ENCODE measurements around the gene RTKN.
A peak's percentile ranks its signal among the peaks of the same experiment; 100 is the strongest.
"Not testable (repeated sequence)": the region's sequence is repeated elsewhere in the genome, so short reads cannot be mapped to it uniquely, and the experiment has no call there.

Gene RTKN

DNA sequence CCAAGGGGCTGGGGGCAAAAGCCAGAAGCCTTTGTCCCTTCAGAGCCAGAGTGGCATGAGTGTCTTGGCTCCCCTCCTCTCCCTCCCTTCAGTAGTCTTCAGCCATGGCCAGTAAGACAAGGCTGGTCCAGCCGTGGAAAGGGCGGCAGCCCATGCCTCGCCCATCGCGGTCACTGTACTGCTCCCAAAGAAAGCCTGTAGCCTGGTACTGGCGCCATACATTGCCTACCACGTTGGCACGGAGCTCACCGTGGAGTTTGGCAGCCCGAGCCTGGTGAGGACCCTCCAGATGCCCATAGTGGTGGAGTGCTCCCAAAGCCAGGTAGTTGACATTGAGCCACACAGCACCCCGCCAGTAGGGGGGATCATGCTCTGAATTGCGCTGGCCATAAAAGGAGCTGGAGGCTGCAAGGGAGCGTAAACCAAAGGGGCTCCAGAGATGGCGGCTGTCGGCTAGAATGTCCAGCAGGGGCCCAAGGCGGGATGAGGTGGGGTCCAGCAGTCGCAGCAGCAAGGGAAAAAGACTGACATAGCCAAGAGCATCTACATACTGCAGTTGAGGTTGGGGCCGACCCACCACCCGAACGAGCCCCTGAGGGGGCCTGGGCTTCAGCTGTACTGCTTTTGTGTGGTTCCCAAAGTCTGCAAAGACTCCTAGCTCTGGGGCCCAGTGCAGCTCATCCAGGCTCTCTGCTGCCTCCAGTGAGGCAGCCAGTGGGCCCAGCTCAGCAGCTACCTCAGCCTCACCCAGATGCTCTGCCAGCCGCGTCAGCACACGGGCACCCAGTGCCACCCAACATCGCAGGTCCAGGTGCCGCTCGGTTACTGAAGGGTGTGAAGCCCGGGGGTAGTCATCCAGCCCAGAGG lies 19.7 kb upstream of the RTKN start:
- no peak for DNase-seq (ENCODE audit: low read depth)

DNA sequence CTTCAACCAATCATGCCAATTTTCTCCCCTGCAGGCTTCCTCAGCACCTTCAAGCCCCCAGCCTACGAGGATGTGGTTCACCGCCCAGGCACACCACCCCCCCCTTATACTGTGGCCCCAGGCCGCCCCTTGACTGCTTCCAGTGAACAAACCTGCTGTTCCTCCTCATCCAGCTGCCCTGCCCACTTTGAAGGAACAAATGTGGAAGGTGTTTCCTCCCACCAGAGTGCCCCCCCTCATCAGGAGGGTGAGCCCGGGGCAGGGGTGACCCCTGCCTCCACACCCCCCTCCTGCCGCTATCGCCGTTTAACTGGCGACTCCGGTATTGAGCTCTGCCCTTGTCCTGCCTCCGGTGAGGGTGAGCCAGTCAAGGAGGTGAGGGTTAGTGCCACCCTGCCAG lies 18.4 kb upstream of the RTKN start:
- DNase-seq (ENCODE audit: low read depth) = not testable (repeated sequence)

DNA sequence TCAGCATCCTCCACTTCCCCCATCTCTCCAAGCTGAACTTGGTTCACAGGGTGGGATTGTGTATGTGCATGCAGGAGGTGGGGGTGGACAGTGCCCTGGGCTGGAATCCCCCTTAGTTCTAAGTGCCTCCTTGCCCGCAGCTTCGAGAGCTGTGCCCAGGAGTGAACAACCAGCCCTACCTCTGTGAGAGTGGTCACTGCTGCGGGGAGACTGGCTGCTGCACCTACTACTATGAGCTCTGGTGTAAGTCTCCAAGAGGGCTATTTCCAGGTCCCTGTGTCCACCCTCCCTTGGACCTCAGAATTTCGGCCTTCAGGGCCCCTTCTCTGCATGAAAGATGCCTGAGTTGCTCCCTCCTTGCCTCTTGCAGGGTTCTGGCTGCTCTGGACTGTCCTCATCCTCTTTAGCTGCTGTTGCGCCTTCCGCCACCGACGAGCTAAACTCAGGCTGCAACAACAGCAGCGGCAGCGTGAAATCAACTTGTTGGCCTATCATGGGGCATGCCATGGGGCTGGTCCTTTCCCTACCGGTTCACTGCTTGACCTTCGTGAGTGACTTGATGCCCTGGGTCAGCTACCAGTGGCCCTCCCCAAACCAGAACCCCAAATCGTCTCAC lies 17.9 kb upstream of the RTKN start:
- not testable (repeated sequence) for DNase-seq (ENCODE audit: low read depth)

DNA sequence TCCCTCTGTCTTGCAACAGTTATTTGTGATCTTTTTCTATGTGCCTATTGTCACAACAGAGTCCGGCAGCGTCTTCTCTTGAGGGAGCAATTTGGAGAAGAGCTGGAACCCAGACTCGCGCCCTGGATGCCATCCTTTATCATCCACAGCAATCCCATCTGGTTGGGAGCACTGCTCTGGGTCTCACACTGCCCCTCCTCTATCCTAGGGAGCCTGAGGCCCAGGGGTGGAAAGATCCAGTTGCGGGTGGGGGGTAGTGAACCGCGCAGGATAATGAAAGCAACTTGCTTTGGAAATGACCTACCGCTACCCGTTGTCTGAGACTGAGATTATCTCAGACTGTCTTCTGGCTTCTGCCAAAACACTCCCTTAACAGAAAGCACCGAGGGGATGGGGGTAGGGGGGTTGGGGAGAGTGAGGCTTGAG lies 17.2 kb upstream of the RTKN start:
- no peak for DNase-seq (ENCODE audit: low read depth)

DNA sequence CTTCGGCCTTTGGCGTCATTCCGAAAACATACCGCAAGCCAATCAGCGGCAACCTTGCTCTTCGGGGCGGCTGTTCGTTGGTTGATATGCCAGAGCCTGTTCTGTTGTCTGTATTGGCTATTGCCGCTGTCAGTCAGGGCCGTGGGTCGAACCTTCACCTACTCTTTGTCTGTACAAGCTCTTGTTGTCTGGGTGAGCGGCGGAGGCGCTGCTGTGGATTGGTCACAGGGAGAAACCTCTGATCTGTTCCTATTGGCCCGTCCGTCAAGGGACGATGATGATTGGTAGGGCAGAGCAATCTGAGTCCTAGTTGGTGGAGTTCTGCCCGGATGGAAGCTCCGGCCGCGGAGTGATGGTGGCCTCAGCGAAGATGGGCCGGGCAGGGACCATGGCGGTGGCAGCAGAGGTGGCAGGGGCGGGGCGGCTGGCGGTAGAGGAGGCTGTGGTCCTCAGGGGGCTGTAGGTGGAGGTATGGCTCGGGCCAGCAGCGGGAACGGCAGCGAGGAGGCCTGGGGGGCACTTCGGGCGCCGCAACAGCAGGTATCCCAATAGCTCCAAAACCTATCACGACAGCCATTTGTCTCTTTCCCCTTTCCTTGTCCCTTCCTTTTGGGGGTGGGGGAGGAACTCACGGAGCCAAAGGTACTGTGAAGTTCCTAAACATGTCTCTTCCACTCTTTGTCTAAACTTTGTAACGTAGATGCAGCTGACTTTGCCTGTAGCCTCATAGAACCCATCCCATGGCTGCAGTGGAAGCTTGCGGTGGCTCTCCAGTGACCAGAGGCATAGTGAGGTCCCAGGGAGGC lies 16.6 kb upstream of the RTKN start, which contains the start of gene WBP1:
Gene WBP1 (plus strand): TSS at position 307 of the 806 bp plus-strand sequence. CDS start 165 bp downstream, at position 472.
- DNase-seq (ENCODE audit: low read depth) = peak; percentile 96

DNA sequence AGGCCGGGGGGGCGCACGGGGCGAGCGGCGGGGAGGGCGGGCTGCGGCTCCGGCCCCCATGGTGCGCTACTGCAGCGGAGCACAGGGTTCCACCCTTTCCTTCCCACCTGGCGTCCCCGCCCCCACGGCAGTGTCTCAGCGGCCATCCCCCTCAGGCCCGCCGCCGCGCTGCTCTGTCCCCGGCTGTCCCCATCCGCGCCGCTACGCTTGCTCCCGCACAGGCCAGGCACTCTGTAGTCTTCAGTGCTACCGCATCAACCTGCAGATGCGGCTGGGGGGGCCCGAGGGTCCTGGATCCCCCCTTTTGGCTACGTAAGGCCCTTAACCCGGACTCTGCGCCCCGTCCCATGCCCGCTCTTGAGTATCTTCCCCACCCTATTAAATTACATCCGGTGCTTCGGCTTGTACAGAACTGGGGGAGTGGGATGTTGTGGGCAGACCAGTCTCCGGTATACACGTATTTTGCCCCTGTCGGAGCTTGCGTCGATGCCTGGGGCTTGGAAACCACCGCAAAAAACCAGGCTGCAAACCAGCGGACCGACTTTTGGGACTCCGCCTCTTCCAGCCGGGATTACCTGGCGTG lies 15.9 kb upstream of the RTKN start:
- peak; percentile 81 for DNase-seq (ENCODE audit: low read depth)

DNA sequence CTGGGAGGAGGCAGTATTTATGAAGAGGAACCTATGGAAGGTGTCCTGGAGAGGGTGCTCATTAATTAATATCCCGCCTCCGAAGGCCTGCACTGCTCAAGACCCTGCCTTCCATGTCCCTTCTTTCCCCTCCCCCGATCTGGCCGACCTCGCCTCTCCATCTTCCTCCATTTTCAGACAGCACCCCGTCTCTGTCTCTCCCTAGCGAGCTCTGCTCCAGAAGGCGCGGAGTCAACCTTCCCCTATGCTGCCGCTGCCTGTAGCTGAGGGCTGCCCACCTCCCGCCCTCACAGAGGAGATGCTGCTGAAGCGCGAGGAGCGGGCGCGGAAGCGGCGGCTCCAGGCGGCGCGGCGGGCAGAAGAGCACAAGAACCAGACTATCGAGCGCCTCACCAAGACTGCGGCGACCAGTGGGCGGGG lies 15.4 kb upstream of the RTKN start:
- no peak for DNase-seq (ENCODE audit: low read depth)

DNA sequence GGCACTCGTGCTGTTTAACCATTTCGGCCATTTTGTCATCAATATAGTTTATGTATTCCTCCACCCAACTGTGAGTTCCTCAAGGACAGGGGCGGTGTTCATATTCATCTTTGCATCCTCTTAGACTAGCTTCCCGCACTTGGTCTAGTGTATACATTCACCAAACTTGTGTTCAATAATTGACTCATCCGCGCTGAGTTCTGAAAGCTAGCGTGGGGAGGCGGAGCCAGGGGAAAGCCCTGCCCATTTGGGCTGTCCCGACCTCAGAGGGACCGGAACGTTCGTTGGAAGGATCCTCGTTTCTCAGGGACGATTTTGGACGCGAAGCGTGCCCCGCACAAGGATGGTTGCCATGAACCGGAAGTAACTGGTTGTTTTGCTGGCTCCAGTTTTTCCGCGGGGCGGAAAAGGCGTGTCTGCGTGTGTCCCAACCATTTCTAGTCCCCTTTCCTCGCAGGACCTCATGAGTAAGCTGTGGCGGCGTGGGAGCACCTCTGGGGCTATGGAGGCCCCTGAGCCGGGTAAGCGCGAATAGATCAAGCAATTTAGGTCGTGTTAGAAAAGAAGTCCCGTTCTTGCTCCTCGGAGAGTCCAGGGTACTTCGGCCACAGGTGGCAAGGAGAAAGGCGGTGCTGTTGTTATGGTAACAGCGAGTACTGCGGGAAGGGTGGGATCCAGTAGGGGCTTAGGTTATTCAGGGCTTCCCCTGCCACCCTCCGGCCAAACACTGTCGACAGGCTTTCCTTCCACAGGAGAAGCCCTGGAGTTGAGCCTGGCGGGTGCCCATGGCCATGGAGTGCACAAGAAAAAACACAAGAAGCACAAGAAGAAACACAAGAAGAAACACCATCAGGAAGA lies 13.1 kb upstream of the RTKN start, which contains the start of gene INO80B:
Gene INO80B (plus strand): TSS at position 434 of the 858 bp plus-strand sequence. CDS start 30 bp downstream, at position 464.
- peak; percentile 95 for DNase-seq (ENCODE audit: low read depth)

DNA sequence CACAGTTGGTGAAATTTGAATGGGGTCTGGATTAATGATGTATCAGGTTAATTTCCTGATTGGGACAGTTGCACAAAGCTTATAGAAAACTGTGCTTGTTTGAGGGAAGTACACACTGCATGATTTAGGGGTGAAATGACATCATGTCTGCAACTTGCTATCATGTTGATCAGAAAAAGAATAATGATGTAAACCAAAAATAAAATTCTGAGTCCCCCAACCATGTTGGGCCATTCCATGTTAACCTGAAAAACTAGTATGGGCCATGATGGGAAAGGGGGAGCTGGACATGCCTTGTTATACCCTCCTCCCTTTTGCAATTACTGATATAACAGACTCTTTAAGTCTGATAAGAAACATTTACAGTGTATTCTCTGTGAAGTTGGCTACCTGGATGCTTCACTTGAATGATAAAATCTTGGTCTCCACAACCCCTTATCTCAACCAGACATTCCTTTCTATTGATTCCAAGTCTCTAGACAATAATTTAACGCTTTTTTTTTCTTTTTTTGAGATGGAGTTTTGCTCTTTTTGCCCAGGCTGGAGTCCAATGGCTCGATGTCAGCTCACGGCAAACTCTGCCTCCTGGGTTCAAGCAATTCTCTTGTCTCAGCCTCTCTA lies 8.9 kb upstream of the RTKN start:
- DNase-seq (ENCODE audit: low read depth) = no peak

DNA sequence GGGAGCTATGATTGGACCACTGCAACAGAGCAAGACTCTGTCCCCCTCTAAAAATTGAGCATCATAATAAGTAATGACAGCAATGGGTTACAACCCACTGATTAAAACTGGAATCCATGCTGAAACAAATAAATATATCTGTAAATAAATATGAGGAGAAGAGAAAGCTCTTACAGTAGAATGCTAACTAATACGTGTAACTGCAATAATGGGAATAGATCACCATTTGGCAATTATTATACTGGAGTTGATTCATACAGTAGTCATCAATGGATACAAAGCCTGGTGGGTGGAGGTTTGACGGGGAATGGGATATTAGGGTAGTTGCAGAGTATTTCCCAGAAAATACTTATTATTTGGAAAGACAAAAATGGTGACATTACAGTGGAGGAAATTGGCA lies 7.0 kb upstream of the RTKN start:
- DNase-seq (ENCODE audit: low read depth) = no peak

DNA sequence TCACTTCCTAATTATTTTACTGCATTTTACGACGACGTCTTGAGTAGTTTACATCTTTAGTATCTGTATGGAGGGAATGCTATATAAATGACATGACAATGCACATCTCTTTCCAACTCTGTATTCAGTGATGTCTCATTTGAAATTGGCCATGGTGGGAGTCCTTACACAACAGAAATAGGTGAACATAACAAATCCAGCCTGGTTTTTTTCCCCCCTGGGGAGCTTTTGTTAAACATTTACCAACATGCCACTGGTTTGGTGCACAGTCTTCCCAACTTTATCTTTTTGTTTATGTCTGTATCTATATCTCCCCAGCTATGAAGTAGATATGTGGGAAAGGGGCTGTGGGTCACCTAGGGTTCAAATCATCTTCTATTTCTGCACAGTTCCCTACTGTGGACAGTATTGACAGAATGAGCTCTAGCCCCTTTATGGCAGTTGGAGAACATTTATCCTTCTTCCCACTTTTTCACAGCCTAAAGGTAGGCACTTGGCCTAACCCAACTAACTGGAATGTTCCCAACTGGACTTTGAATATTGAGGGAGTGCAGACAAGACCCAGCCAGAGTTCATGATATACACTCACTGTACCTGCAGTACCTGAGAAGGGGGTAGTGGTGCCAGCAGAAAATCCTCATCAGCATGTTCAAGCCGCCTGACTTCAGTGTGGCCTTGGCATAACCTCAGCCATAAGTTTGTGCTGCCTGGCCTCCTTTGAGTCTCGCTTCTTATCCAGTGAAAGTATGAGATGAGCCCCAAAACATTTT lies 5.7 kb upstream of the RTKN start:
- no peak for DNase-seq (ENCODE audit: low read depth)

DNA sequence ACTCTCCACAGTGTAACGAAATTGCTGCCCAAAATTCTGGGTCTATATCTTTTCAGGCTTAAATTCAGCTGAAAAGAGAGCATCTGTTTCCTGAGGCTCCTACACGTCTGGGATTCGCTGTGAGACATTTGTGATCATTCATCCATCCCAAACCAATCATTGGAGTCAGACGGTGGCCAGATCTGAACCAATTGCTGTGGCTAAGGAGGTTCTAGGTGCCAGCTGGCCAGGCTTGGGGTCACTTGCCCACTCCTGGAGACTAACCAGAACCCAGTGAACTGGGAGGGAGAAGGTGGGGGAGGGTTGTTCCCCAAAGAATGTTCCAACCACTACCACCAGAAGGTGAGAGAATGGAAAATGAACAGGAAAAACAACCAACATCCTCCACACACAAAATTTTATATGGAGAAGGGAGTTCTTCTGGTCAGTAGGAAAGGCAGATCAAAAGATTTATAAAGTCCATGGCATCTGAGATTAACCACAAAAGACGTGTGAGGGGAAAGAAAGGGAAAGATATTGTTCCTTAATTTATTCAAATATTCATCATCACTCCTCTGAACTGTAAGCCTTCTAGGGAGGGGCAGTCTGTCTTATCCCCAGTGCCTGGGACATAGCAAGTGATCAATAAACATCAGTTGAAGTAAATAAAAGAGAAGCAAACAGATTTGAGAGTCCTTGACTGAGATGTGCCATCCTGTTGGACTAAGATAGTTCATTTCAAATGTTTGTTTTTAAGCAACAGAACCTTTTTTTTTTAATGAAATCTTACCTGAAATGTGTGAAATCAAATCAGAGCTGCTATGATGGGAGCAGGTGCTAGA lies 3.0 kb upstream of the RTKN start:
- DNase-seq (ENCODE audit: low read depth) = no peak

DNA sequence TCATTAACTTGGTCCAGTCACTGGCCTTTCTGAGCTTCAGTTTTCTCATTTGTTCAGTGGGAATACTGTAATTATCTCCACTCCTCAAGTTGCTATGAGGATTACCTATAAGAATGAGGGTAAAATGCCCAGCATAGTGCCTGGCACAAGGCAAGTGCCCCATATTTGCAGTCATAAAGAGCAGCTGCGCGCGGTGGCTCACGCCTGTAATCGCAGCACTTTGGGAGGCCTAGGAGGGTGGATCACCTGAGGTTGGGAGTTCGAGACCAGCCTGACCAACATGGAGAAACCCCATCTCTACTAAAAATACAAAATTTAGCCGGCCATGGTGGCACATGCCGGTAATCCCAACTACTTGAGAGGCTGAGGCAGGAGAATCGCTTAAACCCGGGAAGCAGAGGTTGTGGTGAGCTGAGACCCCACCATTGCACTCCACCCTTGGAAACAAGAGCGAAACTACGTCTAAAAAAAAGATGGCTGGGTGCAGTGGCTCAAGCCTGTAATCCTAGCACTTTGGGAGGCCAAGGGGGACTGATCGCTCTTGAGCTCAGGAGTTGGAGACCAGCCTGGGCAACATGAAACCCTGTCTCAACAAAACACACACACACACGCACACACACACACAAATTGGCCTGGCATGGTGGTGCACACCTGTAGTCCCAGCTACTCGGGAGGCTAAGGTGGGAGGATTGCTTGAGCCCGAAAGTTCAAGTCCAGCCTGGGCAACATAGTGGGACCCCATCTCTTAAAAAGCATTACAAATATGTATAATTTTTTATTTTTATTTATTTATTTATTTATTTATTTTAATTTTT lies 953 bp upstream of the RTKN start:
- DNase-seq (ENCODE audit: low read depth) = not testable (repeated sequence)

DNA sequence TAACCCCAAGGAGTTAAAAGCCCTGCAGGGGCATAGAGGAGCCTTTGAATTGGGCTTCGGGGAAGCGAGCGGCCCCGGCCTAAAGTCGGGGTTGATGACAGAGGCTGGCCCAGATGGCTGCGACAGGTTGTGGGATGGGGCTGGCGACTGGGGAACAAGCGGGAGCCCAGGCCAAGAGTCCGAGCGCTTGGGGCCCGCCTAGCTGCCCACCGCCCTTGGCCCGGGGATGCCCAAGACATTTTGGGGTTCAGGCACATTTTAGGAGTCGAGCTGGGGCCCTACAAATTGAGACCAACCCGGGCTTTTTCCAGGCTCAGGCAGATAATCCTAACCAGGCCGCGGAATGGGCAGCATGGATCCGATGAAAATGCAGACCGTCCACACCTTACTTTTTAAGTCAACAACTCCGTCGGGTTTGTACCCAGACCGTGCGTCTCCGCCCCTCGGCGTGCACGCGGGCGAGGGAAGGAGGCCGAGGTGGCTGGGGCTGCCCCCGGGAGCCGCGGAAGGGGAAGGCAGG lies 507 bp downstream of the RTKN start:
- DNase-seq (ENCODE audit: low read depth) = no peak

DNA sequence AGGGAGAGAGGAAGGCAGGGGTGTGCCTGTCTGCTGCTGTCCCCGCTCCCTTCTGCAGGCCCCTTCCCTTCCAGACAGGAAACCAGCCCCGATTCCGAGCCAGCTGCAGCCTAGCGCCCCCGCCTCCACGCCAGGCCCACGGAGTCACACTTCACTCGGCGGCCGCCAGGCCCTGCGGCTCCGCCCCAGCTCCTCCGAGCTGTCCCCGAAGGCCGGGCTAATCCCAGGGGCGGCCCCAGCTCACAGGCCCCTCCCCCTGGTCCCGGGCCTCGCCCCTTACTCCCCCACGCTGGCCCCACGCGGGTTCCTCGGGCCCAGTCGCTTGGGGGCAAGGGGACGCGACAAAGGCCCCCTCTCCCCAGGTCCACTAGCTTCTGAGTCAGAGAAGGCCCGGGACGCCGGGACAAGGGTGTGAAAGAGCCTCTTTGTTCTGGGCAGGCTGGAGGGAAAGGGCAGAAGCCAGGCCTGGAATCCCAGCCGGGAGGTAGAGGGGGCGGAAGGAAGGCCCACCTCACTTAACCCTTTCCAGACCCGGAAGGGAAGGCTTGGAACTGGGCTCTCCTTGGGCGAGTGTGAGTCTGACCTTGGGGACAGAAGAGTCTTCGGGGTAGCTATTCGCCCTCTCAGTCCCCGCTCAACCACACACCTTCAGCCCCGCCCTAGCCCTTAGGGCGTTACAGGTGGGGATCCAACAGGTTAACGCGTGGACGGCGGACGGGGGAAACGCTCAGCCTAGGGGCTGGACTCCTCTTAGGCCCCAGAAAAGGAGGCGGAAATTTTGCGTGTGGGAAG lies 1.2 kb downstream of the RTKN start:
- DNase-seq (ENCODE audit: low read depth) = peak; percentile 63

DNA sequence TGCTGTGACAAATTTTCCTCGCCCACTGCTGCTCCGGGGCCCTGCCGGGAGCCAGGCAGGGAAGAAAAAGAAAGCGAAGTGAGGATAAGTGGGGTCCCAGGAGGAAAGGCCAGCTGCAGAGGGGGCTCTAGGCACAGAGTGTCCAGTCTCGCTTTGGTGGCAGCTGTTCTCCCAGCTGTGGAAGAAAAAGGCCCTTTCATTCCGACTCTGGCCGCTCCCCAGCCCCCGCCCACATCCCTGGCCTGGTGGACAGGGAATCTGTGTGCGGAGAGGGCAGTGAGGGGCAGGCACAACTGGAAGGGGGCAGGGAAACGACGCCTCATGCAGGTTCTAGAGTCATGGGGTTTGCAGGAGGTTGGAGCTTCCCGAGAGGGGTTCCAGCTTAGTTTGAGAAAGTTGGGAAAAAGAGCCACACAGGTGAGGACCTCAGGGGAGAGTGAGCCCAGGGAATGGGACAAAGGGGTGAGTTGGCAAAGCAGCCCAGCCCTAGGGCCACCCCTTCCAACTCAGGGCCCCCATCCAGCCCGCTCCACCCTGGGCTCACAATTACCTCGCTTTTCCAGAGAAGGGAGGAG lies 1.8 kb downstream of the RTKN start:
- DNase-seq (ENCODE audit: low read depth) = no peak

DNA sequence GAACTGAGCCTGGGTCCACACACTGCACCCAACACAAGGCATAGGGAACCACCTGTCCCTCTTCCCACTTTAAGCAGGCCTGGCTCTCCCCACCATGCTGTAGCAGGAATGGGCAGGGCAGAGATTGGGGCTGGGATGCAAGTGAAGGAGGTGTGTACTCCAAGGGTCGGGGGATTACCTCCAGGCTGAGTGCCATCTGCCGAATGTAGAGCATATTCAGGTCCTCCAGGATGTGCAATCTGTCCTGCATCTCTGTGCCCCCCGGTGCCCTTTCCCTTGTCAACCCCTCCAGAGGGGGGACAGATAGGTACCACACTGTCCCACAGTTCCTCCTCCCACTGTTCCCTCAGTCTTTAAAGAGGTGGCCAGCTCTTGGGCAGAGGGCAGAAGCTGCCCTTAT lies 2.4 kb downstream of the RTKN start:
- no peak for DNase-seq (ENCODE audit: low read depth)

Measured in activated T-cell treated with anti-CD3 and anti-CD28 coated beads for 48 hours (primary cell).